ENCODE measurements around the gene PHOSPHO1. TPM values are rescaled to one million over a fixed set of nuclear protein-coding genes. Genes with fewer than 3 reads are reported as not detected.
A peak's percentile ranks its signal among the peaks of the same experiment; 100 is the strongest.

Gene PHOSPHO1
- total and polyA plus RNA-seq, 2 of the 13 experiments (the other 11 are each of a cell fraction or from before 2014, with no cell fraction given) = not detected

DNA sequence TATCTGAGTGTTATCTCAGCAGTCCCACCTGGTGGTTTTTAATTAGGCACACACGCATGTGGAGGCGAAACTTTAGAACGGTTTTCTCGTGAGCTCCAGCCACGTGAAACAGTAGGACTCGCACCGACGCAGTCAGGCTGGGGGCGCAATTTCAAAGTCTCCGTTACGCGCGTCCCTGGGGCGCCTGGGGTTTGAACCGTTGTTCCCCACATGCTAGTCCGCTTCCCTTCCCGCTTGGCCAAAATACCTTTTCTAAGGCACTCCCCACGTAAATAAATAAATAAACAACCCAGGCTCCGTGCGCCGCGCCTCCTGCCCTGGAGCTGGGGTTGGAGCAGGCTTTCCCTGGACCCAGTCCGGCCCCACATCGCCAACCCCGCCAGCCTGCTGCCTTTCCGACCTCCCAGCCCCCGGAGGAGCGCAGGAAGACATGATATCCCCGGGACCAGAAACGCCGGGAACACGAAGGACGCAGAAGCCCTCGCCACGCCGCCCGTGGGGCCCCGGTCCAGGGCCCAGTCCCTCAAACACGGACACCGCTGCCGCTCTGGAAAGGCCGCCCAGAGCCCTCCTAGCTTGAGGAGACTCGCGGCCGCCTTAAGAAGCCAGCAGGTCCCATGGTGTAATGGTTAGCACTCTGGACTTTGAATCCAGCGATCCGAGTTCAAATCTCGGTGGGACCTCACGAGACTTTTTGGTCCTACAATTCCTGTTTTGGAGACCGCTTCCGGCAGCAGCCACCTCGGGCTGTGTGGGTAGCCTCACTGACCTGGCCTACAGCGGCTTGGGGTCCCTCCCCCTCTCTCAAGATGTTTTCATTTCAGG, 38.5 kb downstream of the PHOSPHO1 start (continued):
- TF ChIP-seq, protein P1, sequence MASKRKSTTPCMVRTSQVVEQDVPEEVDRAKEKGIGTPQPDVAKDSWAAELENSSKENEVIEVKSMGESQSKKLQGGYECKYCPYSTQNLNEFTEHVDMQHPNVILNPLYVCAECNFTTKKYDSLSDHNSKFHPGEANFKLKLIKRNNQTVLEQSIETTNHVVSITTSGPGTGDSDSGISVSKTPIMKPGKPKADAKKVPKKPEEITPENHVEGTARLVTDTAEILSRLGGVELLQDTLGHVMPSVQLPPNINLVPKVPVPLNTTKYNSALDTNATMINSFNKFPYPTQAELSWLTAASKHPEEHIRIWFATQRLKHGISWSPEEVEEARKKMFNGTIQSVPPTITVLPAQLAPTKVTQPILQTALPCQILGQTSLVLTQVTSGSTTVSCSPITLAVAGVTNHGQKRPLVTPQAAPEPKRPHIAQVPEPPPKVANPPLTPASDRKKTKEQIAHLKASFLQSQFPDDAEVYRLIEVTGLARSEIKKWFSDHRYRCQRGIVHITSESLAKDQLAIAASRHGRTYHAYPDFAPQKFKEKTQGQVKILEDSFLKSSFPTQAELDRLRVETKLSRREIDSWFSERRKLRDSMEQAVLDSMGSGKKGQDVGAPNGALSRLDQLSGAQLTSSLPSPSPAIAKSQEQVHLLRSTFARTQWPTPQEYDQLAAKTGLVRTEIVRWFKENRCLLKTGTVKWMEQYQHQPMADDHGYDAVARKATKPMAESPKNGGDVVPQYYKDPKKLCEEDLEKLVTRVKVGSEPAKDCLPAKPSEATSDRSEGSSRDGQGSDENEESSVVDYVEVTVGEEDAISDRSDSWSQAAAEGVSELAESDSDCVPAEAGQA (IDR thresholded peaks at IDR 0.05; ENCODE audit: low read depth) = peak; percentile 80
- TF ChIP-seq, protein P1 (CRISPR knock-in tag; IDR thresholded peaks at IDR 0.05; ENCODE audit: borderline replicate concordance) = peak; percentile 95; the same call in 1 of the 2 replicates
- TF ChIP-seq TFE3 (CRISPR knock-in tag; IDR thresholded peaks at IDR 0.05) (peak; percentile 78), ZNF451 (CRISPR knock-in tag; IDR thresholded peaks at IDR 0.05) (peak; percentile 60), EEA1 (CRISPR knock-in tag; IDR thresholded peaks at IDR 0.05; ENCODE audit: borderline replicate concordance) (peak; percentile 29; the same call in 1 of the 2 replicates), ZNF430 (CRISPR knock-in tag; IDR thresholded peaks at IDR 0.05) (peak; percentile 75), PITX1 (CRISPR knock-in tag; IDR thresholded peaks at IDR 0.05) (peak; percentile 87), CSRNP1 (CRISPR knock-in tag; IDR thresholded peaks at IDR 0.05) (peak; percentile 97), FOSL2 (CRISPR knock-in tag; IDR thresholded peaks at IDR 0.05) (peak; percentile 58), NFATC3 (CRISPR knock-in tag; IDR thresholded peaks at IDR 0.05) (no peak; the same call in 1 of the 2 replicates), CC2D1A (CRISPR knock-in tag; IDR thresholded peaks at IDR 0.05) (0 out of 2 replicates have a peak, but pooled peaks have one; percentile 80), ATAD3A (CRISPR knock-in tag; IDR thresholded peaks at IDR 0.05) (no peak), TEAD2 (CRISPR knock-in tag; IDR thresholded peaks at IDR 0.05) (peak; percentile 67; the same call in 1 of the 2 replicates), FOXO4 (CRISPR knock-in tag; conservative IDR thresholded peaks at IDR 0.05) (no peak), ZNF652 (CRISPR knock-in tag; IDR thresholded peaks at IDR 0.05; ENCODE audit: borderline replicate concordance, low read depth) (peak; percentile 11; the same call in 1 of the 2 replicates), HCFC1 (IDR thresholded peaks at IDR 0.05; ENCODE audit: low read depth, low read length) (peak; percentile 13; the same call in 1 of the 2 replicates)
- TF ChIP-seq, protein P2, sequence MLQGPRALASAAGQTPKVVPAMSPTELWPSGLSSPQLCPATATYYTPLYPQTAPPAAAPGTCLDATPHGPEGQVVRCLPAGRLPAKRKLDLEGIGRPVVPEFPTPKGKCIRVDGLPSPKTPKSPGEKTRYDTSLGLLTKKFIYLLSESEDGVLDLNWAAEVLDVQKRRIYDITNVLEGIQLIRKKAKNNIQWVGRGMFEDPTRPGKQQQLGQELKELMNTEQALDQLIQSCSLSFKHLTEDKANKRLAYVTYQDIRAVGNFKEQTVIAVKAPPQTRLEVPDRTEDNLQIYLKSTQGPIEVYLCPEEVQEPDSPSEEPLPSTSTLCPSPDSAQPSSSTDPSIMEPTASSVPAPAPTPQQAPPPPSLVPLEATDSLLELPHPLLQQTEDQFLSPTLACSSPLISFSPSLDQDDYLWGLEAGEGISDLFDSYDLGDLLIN (CRISPR knock-in tag; IDR thresholded peaks at IDR 0.05; ENCODE audit: borderline replicate concordance) = peak; percentile 90; the same call in 1 of the 2 replicates
